ENCODE measurements around the gene IGF1R.

Gene IGF1R

DNA sequence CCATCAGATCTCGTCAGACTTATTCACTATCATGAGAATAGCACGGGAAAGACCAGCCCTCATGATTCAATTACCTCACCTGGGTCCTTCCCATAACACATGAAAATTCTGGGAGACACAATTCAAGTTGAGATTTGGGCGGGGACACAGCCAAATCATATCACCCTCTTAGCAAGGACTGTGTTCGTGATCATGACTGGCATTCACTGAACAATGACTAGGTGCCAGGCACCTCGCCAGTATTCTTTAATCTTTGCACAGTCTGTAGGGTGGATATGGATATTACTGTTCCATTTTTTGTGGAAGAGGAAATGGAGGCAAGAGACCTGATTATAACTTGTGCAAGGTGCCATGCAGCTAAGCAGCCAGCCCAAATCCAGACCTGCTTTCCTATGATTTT, 77.5 kb downstream of the IGF1R start:
- DNase-seq (ENCODE audit: low spot score) = no peak

DNA sequence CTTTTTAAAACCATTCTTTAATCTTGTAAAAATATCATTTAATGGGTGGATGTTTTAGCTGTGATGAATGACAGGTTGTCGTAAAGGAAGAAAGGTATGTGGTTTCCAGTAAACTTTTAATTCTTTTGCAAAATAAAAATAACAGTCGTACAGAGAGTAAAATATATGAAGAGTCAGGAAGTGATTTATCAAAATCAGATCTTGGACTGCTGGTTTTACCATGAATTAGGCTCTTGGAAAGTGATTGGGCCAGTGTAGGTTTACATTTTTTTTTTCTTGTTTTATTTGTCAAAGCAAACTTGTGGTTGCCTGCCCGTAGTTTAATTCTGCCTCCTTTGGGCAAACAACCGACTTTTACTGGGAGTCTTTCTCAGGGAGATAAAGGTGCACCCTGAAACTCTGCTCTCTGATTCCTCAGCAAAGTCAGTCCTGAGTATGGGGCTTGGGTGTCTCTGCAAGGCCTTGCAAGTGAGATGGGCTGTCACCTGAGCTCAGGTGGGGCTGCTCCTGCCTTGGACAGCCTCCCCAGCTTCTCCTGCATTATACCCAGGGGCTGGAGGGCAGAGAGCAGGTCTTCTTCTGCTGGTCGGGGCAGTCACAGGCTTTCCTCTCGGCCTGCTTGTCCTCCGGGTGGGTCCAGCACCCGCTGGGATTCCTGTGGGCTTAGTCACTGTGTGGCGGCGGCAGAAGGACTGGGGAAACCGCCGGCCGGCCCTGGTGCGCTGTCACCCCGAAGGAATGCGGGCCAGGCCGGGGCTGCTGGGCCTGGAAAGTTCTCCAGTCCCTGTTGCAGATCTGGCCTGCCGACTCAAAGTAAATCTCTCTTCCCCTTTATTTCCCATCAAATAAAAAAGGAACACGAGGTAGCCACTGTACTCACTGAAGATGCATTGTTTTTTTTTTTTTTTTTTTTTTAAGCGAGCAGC, 79.0 kb downstream of the IGF1R start:
- DNase-seq (ENCODE audit: low spot score) = peak; percentile 97

- no peak for DNase-seq (ENCODE audit: low spot score)
Observed at GRCh38 chr15:98728082-98728810, 79.9 kb downstream of the IGF1R start.

- no peak for DNase-seq (ENCODE audit: low spot score)
Observed at GRCh38 chr15:98728811-98729160, 80.4 kb downstream of the IGF1R start.

DNA sequence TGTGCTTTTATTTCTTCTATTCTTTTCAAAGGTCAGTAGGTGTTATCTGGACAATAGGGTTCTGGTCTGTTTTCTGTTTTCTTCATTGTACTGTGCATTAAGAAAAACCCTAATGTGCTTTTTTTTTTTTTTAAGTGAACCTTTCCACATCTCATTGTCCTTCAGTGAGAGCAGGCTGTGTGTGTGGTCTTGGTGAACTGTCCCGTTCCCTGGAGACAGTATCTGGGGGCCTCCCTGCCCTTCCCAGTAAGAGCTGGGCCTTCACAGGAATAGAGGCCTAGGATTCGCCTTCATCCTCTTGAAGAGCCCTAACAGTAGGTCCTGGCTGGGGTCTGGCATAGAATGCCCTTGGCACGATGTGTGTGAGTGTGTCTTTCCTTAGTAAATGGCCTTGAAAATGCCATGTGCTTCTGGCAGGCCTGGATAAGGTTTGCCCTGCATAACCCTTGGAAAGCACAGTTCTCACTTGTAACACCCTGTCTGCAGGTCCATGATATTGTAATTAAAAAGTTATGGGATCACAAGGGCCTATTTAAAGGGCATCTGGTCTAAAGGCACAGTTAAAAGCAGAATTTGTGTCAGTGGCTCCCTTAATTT, 81.2 kb downstream of the IGF1R start:
- no peak for DNase-seq (ENCODE audit: low spot score)

DNA sequence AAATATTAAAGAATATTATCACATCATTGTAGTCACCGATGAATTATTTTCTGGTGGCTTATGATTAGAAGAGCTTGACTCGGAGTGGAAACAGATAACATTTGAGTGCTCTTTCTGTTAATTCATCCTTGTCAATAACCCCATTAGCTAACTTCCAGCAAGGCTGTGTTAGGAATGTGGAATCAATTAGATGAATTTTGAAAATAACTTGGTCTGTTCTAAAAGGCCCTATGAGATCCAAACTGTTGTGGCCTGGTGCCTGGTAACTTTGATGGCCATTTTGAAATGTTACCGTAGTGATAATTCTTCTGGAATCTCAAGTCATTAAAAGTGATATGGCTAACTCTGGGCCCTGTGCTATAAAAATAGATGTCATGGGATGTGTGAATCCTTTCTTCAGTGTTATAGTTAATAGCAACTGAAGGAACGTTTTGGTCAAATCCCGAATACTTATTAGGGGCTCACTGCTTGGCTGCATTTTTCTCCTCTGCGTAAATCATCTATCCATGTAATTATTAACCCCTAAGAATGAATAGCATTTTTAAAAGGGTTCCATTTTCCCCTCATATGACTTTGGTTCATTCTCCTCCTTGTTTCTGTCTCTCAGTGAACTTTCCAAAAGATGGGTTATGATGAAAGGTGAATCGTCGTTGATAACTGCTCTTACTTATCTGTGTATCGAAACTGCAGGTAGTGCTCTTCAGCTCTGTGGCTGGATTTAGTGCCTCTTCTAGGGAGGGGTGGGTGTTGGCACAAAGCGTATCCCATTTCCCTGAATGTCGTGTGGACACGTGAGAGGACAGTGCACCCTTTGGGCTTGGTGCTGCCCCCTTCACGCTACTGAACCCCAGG, 82.7 kb downstream of the IGF1R start:
- peak; percentile 88 for DNase-seq (ENCODE audit: low spot score)

- peak; percentile 45 for DNase-seq (ENCODE audit: low spot score)
Observed at GRCh38 chr15:98731712-98732450, 83.5 kb downstream of the IGF1R start.

GRCh38 chr15:98733098-98733497, 84.8 kb downstream of the IGF1R start:
- DNase-seq (ENCODE audit: low spot score) = no peak

DNA sequence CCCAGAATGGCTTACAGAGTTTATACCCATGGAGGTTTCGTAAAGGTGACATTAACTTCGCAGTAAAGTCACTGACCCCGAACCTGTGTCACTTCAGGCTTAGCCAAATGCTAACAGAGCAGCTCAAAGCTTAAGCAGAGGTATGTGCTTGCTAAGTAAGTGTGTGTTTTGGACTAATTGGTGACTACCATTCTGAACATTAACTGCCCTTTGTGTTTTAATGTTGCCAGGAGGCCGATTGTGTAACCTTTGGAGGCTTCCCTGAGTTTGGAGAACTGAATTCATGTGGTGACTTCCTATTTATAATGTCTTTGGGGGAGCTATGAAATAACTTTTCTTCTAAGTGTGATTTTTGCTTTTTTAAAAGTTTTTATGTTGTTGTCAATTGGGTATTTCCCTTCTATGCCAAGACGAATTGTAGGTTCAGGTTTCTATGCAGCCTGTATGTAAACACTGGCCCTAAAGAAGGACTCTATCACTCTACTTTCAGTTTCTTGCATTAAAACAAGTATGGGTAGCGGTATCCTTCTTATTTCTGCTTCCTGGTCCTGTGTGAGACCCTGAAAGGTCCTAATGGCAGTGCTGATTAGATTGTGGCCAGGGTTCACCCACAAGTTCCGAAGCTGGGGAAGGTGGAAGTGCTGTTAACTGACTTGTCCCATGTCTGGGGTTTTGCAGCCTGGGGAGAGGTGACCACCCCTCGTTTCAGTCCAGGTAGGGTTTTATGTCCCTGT, 86.3 kb downstream of the IGF1R start:
- peak; percentile 83 for DNase-seq (ENCODE audit: low spot score)

DNA sequence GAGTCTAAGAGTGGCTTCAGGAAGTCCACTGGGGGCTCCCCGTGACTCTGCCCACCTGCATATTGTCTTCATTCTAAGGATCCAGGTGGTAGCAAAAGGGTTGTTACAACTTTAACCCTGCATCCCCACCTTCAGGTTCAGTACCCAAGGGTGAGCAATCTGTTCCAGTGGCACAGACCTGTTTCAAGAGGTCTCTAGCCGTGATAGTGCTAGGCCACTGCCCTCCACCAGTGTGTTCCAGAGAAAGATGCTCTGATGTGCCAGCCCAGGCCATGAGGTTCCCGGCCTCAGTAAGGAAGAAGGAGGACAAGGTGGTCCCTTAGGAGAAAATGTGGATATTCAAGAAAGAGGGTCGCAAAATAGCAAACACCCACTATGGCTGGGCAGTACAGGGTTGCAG, 87.0 kb downstream of the IGF1R start:
- no peak for DNase-seq (ENCODE audit: low spot score)

DNA sequence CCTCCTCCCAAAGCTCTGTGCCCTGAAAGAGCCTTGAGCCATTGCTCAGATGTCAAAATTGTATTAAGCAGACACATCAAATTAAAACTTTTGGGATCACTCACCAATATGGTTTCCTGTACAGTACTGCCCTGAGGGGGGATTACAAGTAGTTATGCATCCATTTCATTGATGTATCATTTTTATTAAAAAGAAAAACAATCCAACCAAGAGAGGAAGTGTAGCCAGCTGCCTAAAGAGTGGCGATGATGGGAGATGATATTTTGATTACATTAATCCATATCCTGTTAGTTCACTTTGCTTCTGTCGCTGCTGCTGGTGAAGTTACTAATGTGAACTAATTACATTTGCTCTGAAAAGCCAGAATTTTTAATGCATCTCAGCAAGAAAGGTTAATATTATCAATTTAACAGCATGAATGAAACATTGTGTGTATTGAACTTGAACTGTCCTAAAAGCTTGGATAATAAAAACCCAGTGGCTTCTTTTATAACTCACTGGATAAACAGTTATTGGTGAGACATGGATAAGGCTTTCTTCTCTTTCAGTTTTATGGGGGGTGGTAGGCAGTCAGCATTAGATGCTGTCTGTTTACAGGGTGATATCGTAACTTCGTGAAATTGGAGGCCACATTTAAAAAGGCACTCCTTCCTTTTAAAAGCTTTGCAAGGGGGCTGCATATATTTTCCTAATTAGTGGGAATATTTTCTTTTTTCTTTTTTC, 87.7 kb downstream of the IGF1R start:
- no peak for DNase-seq (ENCODE audit: low spot score)

- no peak for DNase-seq (ENCODE audit: low spot score)
Observed at GRCh38 chr15:98737159-98737558, 88.8 kb downstream of the IGF1R start.

- DNase-seq (ENCODE audit: low spot score) = no peak
Observed at GRCh38 chr15:98737721-98738120, 89.4 kb downstream of the IGF1R start.

GRCh38 chr15:98738689-98739401, 90.5 kb downstream of the IGF1R start:
- DNase-seq (ENCODE audit: low spot score) = peak; percentile 86

DNA sequence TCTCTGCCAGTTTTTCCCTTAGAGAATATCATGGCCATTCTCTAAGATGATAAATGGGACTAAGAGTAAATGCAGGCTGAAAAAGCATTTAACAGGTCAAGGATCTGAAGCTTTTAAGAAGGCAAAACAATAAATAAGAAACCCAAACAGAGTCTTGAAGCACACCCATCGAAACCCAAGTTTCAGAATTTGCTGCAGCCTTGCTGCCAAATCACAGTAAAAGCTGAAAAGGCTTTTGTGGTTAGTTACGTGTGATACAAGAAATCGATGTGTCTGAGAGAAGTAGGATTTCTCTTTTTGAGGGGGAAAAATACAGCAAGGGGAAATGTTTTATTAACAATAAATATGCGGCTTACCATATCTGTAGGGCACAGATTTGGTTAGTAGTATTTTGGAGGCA, 92.0 kb downstream of the IGF1R start:
- no peak for DNase-seq (ENCODE audit: low spot score)

DNA sequence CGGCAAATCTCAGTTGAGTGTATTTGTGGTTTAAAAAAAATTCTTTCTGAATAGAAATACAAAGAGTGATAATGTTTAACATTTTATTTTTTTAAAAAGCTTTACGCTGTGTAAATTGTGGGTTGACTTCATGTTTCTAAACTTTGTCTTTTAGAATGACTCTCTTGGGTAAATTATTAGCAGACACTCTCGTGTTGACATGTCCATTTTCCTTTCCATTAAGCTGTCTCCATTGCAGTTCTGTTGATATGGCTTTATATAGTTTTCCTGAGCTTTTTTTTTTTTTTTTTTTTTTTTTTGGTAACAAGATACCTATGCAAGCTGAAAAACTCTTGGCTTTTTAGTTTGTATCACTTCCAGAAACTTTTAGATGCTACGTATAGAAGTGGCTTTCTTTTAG, 92.6 kb downstream of the IGF1R start:
- no peak for DNase-seq (ENCODE audit: low spot score)

DNA sequence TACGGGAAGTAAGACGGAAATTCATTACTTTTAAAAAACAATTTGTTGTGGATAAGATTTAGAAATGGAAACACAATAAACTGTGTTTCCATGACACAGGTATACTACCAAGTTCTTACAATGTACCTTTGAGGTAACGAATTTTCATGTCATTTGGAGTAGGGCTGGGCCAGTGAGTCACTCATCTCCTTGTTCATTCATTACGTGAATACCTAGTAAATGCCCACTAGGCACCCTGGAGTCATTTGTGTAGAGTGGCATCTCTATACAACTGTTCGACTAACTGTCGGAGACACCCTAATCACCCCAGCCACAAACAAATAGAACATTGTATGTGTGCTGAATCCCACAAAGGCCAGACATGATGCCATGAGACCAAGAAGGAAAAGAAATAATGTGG, 94.8 kb downstream of the IGF1R start:
- peak; percentile 44 for DNase-seq (ENCODE audit: low spot score)

DNA sequence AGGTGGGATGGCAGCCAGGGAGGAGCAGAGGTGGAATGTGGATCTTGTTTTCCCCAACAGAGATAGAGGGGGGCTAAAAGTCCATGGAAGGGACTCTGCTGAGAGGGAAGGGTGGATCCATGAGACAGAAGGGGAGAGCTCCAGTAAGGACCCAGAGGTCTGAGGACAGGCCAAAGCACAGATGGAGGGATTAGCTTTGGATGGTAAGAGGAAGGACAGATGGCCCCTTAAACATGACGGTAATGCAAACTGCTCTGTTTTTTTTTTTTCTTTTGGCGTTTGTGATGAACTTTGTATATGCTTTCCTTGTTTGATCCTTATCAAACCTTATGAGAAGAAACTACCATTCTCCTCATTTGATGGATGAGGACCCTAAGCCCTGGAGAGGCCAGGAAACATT, 96.2 kb downstream of the IGF1R start:
- no peak for DNase-seq (ENCODE audit: low spot score)

DNA sequence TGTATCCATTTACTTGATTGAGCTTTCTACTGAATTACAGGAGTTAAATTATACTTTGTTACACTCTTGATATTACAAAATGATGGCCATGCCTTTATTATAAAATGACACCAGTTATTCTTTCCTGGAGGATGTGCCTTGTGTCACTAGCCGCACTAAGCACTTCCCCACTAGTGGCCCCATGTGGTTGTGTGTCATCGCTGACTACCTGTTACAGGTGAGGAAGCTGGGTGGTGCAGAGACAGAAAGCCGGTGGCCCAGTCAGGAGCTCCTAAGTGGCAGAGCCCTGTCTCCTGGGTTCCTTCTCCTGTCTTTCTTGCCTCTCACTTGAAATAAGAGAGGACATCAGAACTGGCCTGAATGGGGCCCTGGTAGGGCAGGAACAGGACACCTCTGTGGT, 96.8 kb downstream of the IGF1R start:
- peak; percentile 58 for DNase-seq (ENCODE audit: low spot score)
